Cortex of kidney (tissue), 1 donor: ENCODE results near the gene STAP1.
"Not testable (repeated sequence)": the region's sequence is repeated elsewhere in the genome, so short reads cannot be mapped to it uniquely, and the experiment has no call there.

Experiments used
- DNase-seq: peaks from one replicate; lab custom pipeline; 2025; lab: John Stamatoyannopoulos, UW

STAP1 gene

GRCh38 chr4:67624939-67625338 lies 66.4 kb downstream of the STAP1 start:
- no peak for DNase-seq

- DNase-seq = no peak
Measured at GRCh38 chr4:67632492-67632891, 74.0 kb downstream of the STAP1 start.

DNA sequence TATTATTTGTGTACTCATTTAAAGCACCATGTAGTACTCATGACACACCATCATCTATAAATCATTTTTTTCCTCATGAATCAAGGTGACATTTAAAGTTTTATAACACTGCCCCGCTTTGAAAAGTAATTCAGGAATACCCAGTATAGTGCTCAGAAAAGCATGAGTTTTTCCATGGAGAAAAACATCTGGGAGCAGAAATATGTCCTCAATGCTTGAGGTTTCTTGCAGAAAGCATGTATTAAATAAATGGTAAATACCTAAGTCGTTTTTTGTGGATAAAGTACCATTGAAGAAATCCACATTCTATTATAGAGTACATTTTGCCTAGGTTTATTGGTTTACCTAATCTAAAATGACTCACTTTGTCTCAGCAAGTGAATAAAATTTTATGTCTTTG lies 76.2 kb downstream of the STAP1 start:
- DNase-seq = no peak

DNA sequence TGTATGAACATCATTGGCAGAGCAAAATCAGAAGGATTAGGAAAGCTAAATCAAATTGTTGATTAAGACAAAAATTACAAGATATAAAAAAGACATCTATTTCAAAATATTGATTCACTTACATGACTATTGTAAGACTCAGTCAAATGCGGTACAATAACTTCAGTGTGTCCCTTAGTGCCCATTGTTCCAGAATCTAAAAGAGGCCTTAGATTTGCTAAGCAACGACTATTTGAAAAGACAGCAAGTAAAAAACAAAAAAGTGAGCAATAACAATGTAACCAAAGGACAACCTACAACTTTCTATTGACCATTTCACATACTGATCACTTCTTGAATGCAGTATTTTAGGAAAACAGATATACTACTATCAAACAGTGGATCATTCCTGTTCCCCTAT lies 76.8 kb downstream of the STAP1 start:
- DNase-seq = no peak

- DNase-seq = not testable (repeated sequence)
Measured at GRCh38 chr4:67636978-67637377, 78.5 kb downstream of the STAP1 start.

DNA sequence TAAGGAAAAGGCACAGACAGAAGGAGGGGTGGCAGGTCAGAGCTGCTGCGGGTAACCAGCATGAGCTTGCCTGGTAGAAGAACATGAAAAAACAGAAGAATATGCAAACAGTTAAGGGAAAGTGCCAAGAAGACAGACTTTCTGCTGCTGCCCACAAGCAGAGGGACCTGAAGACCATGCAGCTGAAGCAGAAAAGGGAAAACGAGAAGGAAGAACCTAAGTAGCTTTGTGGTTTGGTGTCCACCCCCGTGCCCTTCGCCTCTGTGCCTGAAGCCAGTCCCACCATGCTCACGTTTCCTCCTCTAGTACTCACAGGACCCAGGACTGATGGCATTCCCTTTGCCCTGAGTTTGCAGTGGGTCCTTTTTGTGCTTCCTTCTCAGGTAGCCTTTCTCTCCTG lies 79.6 kb downstream of the STAP1 start:
- DNase-seq = no peak

GRCh38 chr4:67651536-67651935 lies 93.0 kb downstream of the STAP1 start:
- no peak for DNase-seq
